GM19324 (cell line): Measurements from ENCODE around the gene ART5.

Experiments used
- ATAC-seq: cut with Tn5 transposase; IDR thresholded peaks from one replicate; pipeline ENCODE4 v1.9.1; 2021; ENCODE audit warnings: mild to moderate bottlenecking, moderate library complexity; ENCODE audit not compliant: unreplicated experiment, low FRiP score

The ART5 gene, protein sequence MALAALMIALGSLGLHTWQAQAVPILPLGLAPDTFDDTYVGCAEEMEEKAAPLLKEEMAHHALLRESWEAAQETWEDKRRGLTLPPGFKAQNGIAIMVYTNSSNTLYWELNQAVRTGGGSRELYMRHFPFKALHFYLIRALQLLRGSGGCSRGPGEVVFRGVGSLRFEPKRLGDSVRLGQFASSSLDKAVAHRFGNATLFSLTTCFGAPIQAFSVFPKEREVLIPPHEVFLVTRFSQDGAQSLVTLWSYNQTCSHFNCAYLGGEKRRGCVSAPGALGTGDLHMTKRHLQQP

GRCh38 chr11:3641701-3642070 is at the start of gene ART5:
ART5 (minus strand) TSS chr11:3641992; CDS start chr11:3641862, 130 bp downstream.
- ATAC-seq: no peak

DNA sequence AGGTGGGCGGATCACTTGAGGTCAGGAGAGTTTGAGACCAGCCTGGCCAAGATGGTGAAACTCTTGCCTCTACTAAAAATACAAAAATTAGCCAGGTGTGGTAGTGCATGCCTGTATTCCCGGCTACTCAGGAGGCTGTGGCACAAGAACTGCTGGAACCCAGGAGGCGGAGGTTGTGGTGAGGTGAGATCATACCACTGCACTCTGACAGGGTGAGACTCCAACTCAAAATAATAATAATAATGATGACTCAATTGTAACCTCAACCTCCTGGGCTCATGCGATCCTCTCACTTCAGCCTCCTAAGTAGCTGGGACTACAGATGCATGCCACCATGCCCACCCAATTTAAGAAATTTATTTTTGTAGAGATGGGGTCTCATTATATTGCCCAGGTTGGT is 45.0 kb upstream of the ART5 start:
- no peak for ATAC-seq

- ATAC-seq: no peak
Observed at GRCh38 chr11:3685923-3686322, 44.1 kb upstream of the ART5 start.

- ATAC-seq: no peak
Observed at GRCh38 chr11:3684819-3685172, 43.0 kb upstream of the ART5 start.

GRCh38 chr11:3684129-3684818 is 42.5 kb upstream of the ART5 start:
- no peak for ATAC-seq

DNA sequence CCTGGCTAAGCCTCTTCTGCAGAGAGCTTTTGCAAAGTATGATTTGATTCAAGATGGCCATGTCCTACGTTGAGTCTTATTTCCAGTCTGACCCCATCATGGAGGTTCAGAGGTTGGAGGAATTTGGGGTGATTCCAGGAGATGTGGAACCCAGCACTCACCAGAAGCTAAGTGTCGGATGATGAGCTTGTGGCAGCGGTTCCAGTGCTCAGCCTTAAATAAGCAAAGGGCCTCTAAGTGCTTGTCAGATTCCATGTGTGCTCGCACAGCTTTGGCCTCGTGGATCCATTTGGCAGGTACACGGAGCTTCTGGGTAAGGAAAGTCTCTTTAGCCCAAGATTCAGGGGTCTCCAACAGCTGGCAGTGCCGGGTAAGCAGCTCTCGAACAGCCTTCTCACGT is 41.2 kb upstream of the ART5 start:
- no peak for ATAC-seq

DNA sequence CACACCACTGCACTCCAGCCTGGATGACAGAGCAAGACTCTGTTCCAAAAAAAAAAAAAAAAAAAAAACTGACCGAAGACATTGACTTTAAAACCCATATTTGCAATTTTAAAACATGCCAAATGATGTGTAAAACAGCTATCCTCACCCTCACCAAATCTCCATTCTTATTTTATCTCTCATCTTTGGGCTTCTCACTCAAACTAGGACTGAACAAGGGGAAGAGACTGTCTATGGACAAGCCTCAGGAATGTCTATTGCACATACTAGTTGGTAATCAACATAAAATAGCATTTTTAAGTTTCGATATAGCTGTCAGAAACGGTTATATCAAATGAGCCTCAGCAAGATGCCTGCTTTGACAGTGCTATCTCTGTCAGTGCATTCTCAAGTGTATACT is 37.3 kb upstream of the ART5 start:
- no peak for ATAC-seq

DNA sequence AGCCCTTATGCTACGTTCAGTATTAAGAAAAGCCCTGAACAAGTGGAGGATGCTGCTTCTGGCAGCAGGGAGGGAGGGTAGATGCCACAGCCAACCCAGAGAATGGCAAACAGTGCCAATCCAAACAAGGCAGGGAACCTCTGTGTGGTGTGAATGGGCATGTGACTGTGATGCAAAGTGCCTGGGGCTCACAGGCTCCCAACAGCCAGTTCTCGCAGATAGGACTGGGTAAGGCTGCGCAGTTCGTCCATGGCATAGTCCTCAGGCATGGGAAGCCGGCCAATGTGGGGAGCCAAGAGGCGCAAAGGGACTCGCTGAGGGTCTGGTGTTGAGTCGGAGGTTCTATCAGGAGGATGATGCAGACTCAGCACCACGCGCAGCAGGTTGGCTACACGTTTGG is 34.2 kb upstream of the ART5 start:
- no peak for ATAC-seq

GRCh38 chr11:3674189-3674588 is 32.4 kb upstream of the ART5 start:
- ATAC-seq: no peak

DNA sequence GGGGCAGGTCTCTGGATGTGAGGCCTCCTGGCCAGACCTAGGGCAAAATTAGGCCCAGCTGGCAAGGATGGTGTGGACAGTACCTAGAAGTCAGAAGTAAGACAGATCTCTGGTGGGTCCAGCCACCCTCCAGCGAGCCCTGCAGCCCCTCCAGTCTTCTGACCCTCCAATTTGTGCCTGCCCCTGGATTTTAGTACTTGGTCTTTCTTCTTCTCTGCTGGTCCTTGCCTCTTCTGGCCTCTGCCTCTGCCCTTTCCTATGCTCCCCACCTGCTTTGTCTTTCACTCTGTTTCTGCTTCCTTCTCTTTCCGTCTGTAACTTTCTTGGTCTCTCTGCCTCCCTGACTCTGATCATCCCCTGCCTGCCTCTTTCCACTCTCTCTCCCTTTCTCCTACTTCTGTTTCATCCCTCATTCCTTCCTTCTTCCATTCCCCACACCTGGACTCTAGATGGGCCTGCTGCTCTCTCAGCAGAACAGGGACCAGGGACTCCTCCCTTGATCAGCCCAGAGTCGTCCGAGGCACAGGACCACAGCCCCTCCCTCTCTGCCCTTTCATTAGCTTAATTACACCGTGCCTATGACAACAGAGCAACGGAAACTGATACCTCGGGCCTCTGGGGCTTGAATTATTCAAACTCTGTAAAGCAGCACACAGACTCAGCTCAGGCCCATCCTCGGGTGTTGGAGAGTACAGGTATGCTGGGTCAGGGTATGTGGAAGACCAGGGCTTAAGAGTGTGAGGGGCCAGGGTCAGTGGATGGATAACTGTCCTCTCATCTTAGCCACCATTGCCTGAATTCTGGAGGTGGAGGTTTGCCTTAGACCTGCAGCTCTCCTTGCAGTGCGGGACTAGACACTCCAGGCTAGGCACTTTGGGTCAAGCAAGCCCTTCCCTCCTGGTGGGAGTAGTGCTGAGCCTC is 29.8 kb upstream of the ART5 start, which contains the start of gene CHRNA10:
TSS of gene CHRNA10 (minus strand) at position 51 of the 921 bp plus-strand sequence. CDS start 72 bp downstream, outside the sequence.
- ATAC-seq: no peak

DNA sequence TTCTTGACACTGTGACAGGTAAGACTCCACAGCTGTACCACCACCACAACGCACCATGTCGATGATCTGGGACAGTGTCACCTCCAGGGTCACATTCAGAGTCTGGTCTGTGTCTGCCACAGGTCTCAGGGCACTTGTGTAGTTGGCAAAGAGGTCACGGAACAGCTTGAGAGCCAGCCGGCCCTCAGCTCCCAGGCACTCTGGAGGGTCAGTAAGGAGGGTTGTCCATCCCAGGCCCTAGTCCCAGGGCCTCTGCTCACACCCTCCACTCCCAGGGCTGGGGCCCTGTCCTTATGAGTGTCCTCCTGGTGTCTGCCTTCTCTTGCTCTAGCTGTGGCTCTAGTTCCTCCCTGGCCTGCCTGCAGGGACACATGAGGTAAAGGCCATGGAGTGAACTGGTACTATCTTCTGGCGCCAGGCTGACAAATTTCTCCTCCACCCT is 28.0 kb upstream of the ART5 start:
- ATAC-seq: no peak

GRCh38 chr11:3669128-3669527 is 27.3 kb upstream of the ART5 start:
- ATAC-seq: no peak

DNA sequence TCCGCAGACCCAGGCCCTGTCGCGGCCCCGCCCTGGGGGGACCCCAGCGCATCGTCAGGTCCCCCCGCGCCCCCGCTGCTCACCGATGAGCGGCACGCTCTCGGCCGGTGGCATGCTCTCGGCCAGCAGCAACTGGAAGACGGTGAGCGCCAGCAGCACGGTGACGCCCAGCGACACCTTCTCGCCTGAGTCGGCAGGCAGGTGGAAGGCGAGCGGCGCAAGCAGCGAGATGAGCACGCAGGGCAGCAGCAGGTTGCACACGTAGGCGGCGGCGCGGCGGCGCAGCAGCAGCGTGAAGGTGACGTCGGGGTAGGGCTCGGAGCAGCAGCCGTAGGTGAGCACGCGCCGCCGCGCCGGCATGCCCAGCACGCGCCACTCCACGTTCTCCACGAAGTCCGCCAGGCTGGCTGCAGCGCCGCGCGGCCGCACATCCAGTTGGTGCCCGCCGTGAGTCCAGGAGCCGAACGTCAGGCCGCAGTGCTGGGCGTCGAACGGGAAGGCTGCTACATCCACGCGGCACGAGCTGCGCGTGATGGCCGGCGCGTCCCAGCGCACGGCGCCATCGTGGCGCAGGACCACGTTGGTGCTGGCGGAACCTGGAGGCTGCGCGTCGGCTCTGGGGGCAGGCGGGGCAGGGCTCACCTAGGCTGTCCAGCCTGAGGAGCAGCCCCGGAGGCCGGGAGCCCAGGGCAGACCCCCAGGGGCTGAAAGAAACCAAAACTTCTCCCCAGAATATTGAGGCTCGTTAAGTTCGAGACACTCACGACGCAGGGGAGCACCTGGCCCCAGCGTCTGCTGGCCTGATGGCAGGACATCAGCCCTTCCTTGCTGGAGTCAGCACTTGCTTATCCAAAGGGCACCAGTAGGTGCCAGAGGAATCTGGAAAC is 25.6 kb upstream of the ART5 start:
- ATAC-seq: no peak

DNA sequence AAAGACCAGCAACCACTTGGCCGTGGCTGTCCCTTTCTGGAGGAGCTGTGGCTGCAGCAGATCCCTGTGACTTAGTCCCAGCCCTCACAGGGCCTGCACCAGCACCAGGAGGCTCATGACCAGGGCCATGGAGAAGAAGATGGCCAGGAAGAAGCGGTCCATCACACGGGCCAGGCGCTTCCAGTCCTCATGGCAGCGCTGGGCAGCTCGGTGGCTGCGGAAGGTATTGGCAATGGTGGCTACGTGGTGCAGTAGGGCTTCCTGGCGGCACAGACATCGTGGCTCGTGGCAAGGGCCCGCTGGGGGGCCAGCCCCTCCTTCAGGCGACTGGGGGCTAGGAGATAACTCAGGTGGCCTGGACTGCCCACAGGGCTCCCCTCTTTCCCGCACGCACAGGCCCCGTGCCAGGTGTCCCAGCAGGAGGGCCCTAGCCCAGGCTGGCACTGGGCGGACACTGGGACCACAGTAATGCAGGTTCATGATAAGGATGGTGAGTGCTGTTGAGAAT is 24.3 kb upstream of the ART5 start:
- no peak for ATAC-seq

DNA sequence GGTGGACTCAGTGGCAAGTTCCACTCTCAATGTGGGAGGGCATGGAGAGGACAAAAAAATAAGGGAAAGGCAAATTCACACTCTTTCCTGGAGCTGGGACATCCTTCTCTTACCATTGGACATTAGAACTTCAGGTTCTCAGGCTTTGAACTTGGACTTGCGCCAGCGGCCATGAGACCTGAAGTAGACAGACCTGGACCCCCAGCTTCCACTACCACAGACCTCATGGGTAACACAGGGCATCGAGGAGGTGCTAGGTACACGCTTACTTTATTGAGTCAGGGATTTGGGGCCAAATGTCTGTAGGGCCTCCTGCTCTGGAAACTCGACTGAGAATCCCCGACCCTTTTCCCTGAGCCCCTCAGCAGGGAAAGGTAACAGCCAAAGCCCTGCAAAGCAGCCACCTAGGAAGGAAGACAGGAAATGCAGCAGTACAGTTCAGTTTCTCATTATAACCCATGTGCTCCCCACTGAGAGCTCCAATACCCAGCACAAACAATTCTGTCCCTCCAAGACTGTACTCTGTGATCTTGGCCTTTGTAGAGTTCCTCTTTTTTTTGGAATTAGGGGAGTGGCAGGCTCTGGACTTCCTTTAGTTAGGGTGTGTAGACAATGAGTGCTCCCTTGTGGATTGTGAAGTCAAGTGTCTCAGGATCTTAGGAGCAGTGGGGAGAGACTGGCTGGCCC is 23.7 kb upstream of the ART5 start:
- ATAC-seq: no peak

GRCh38 chr11:3664032-3664630 is 22.3 kb upstream of the ART5 start:
- no peak for ATAC-seq

GRCh38 chr11:3662856-3663255 is 21.1 kb upstream of the ART5 start:
- no peak for ATAC-seq

DNA sequence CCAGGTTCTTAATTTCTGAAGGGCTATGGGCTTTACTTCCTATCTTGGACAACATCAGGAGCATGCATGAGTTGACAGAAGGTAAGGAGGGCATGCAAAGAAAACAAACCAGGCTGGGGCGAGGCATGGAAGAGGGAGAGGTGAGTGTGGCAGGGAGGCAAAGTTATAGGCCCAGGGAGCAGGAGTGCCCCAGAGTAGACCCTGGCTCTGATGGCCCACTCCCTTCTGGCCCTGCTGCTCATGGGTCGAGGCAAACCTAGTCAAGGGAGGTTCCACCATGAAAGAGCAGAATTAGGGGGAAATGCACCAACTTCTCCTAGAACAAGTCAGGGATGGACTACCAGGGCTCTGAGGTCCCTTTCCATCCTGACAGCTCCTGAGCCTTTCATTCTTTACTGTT is 19.2 kb upstream of the ART5 start:
- ATAC-seq: no peak
